Stimulated activated CD8-positive, alpha-beta memory T cell treated with anti-CD3 and anti-CD28 coated beads, Interleukin-2, amount 100 ng/mL, for 1 hour (primary cell): ENCODE measurements around the gene ESYT1.
A peak's percentile ranks its signal among the peaks of the same experiment; 100 is the strongest.

ENCODE experiments used
- DNase-seq, 2 donors: peaks; one replicate each; pipeline ENCODE4 v3.0.0-alpha.2; 2020; ENCODE audit warnings: low read depth in 2 of 2

ESYT1 gene

DNA sequence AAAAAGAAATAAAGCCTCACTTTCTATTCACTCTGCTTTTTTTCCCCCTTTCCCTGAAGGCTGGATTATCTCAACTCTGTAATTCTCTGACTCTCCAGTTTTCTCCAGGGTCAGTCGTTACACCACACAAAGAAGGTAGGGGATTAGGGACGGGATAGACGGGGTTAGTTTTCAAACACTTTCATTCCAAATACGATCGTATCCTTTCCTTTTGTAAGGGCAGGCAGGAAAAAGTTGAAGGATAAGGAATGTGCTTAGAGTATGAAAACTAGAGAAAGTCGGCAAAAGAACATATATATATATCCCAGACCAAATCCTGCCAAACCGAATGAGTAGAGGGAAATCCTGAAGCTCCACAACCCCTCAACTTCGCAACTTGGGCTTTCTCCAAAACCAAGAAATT lies 581 bp upstream of the ESYT1 start:
- no peak for DNase-seq

DNA sequence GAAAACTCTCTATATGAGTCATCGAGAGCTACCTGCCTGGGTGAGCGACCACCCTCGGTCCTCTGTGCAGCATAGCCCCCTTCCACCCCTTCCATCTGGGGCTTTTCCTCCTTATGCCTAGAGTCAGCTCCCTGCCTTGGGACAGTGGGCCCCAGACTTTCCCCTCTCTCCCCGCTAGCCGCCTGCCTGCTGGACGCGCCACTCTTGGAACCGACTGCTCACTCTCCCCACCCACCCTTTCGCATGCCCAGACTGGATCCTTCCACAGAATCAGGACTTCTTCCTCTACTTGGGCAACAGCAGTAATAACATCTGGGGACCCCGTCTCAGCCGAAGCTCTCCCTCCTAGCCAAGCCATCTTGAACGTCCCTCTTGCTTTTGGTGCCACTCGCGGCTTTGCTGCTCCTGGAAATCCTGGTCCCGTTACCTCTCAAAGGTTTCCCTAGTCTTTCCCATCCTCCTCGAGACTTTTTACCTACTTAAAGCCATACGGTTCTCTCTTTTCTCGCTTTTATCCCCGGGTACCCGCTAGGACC lies 671 bp downstream of the ESYT1 start:
- no peak for DNase-seq

DNA sequence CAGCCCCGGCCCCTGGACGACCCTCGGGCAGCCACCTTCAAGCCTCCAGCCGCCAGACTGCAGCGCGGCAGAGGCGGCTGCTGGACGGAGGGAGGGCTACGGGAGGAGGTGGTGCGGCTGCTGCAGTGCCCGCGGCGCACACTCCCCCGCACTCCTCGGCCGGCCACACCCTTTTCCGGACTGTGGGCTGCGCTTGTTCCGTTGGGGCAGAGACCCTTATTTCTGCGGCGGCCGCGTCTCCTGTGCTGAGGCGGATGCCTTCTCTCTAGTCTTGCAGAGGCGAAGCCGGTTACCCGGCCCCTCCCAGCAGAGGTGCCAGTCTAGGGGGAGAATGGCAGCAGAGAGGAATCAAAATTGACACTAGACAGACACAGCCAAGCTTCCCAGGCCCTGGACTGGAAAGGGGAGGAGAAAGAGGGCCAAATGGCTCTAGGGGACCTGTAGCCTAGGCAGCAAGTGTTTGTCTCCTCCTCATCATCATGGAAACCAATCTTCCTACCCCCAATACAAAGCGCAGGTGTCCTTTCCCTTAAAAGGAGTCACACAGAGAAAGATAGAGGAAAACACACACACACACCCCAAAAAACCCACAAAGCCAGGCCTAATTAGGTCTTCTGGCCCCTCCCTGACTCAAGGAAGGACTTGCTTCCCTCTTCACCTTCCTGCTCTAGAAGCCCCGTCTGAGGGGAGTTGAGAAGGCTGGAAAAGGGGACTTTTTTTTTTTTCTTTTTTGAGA lies 1.3 kb downstream of the ESYT1 start:
- DNase-seq = peak in 1 of 2 donors; percentile 68

DNA sequence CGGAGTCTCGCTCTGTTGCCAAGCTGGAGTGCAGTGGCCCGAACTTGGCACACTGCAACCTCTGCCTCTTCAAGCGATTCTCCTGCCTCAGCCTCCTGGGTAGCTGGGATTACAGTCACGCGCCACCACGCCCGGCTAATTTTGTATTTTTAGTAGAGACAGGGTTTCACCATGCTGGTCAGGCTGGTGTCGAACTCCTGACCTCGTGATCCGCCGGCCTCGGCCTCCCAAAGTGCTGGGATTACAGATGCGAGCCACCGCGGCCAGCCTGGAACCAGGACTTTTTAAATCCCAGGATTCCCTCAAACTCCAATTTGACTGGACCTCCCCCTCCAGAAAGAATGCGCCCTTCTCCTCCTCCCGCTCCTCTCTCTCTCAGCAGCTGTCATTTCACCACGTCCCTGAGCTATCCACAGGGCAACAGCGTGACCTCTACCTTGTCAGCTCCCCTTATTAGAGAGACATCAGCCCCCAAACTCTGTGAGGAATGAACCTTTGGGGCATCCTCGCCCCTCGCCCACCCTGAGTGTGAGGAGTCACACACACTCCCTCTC lies 2.0 kb downstream of the ESYT1 start:
- DNase-seq = no peak

DNA sequence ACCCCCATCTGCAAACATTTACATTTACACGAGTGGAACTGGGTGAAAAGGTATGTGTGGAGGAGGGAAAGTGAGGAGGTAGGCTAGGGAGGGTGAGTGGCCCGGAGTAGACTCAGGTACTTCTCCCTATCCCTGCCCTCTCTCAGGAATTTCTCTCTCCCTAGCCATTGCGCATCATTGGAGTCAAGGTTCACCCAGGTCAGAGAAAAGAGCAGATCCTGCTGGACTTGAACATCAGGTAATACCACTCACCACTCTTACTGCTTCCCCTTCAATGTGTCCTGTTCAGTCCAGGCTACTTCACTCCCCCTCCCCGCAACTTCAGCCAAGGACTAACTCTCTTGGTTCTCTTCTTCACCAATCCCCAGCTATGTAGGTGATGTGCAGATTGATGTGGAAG lies 2.8 kb downstream of the ESYT1 start:
- no peak for DNase-seq

DNA sequence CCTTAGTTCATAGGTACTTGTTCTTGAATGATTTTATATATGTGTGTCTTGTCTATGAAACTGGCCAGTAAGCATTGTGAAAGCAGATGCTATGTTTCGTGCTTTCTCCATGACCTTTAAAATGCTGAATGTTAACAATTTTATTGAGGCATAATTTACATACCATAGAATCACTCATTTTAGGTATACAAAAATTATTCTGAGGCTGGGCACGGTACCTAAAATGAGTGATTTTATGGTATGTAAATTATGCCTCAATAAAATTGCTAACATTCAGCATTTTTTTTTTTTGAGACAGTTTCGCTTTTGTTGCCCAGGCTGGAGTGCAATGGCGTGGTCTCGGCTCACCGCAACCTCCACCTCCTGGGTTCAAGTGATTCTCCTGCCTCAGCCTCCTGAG lies 6.8 kb downstream of the ESYT1 start:
- no peak for DNase-seq

DNA sequence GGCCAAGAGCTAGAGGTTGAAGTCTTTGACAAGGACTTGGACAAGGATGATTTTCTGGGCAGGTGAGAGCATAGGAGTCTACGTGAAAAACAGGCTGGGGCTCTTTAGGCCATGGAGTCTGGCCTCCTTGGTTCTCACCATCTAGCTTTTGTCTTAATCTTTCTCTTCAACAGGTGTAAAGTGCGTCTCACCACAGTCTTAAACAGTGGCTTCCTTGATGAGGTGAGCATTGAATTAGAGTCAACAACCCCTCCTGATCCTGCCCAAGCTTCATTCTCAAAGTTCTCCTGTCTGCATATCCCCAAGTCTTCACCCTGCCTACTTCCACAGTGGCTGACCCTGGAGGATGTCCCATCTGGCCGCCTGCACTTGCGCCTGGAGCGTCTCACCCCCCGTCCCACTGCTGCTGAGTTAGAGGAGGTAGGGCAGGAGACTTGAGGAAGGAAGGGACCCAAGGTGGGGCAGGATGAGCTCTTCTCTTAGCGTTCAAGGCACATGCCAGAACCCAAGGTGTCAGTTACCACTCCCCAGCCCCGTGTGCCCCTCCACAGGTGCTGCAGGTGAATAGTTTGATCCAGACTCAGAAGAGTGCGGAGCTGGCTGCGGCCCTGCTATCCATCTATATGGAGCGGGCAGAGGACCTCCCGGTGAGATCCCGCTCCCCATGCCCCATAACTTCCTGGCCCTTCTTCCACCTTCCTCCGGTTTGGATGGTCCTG lies 9.9 kb downstream of the ESYT1 start:
- no peak for DNase-seq

DNA sequence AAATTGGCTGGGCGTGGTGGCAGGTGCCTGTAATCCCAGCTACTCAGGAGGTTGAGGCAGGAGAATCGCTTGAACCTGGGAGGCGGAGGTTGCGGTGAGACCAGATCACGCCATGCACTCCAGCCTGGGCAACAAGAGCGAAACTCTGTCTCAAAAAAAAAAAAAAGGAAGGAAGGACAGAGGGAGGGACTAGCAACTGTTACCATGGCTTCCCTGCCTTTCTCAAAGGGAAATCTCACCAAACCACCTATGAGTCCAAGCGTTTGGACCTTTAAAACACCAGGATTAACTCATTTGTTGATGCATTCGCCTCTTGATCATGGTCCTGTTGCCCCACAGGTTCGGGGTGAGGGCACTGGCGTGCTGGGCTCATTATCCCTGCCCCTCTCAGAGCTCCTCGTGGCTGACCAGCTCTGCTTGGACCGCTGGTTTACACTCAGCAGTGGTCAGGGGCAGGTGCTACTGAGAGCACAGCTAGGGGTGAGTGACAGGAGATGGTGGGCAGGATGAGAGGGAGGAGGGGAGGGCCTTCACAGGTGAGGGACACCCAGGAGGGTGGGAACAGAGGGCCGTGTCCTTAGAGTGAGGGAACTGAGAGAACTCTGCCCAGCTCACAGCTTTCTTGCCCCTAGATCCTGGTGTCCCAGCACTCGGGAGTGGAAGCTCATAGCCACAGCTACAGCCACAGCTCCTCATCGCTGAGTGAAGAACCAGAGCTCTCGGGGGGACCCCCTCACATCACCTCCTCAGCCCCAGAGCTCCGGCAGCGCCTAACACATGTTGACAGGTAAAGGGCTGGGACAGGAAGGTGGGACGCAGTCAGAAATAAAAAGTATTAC lies 14.1 kb downstream of the ESYT1 start:
- DNase-seq = no peak

DNA sequence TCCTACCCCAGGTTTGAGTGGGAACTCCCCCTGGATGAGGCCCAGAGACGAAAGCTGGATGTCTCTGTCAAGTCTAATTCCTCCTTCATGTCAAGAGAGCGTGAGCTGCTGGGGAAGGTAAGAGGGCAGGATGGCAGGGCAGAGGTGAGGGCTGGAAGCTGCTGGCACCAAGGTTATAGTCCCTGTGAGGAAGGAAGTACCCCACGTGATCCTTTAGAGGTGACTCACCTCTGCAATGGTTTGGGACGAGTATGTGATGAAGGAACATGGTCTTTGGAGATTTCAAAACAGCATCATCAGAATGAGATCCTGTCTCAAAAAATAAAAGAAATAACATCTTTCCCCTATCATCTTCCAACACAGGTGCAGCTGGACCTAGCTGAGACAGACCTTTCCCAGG lies 15.2 kb downstream of the ESYT1 start:
- DNase-seq = no peak

DNA sequence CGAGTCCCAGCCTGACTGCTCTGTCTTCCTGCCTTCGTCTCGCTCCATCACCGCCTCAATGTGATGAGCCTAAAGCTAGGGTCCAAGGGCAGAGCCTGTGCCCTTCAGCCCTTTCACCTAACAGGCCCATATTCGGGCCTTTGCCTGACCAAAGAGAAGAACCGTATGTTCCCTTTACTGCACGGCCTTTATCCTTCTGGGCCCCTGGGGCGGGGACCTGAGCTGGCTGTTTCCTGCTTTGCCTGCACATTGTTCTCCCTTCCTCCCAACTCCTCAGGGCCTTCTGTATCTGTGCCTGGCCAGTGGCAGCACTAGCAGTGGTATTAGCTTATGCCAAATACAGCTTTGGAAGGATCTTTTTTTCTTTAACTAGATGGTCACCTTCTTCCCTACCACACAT lies 15.8 kb downstream of the ESYT1 start:
- no peak for DNase-seq

DNA sequence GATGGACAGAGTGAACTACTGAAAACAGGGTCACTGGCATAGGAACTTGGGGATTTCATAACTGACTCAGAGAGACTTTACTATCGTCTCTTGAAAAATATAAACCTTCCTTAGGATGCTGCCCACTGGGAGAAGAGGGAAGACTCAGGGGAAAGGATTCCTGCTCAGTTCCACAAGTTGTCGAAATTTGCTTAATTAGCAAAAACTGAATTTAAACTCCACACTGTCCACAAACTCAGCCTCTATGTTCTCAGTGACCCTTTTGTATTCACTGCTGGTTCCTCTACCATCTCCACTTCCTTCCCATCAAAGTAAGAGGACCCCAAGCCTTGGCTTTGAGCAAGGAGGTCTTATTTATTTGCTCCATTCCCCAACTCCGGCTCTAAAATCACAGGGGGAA lies 17.1 kb downstream of the ESYT1 start:
- DNase-seq = no peak

DNA sequence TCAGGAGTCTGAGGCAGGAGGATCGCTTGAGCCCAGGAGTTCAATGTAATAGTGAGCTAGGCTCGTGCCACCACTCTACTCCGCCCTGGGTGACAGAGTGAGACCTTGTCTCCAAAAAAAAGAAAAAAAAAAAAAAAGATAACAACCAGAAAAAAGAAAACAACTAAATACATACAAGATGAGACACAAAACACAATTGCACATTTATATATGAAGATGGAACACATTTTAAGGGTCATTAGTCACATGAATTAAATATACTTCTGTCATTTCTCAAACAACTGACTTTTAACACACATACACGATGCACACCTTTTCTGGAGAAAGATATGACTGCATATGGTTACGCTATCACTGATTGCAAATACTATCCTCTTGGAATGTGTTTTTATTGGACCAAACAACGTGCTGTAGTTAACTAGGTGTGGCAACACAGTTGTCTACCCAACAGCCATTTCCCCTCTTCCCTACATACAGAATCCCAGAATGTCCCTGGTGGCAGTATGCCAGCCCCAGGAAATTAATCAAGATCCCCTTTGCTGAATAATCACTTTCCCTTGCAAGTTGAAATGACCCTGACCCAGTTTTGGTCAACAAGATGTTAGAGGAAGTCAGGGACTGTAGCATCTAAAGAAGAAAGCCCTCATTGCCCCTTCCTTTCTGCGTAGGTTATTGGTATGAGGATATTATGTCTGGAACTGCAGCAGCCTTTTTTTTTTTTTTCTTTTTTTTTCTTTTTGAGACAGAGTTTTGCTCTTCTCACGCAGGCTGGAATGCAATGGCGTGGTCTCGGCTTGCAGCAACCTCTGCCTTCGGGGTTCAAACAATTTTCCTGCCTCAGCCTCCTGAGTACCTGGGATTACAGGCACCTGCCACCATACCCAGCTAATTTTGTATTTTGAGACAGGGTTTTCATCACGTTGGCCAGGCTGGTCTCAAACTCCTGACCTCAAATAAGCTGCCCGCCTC lies 18.7 kb downstream of the ESYT1 start:
- DNase-seq = no peak

DNA sequence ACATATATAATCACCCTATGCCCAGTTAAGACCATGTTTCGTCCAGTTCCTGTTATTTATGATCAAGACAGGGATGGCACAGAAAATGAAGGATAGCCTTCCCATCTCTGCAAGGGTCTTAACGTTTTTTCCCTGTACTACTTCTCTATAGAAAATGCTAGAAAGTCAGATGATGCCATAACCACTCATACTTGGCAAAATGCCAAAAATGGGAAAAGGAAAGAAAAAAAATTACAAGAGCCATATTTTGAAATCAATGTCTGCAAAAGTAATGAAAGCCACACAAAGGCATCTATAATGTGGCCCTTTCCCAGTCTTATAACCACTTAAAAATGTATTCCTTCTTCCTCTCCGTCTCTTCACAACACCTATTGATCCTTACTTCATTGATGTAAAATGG lies 22.5 kb downstream of the ESYT1 start:
- DNase-seq = no peak

DNA sequence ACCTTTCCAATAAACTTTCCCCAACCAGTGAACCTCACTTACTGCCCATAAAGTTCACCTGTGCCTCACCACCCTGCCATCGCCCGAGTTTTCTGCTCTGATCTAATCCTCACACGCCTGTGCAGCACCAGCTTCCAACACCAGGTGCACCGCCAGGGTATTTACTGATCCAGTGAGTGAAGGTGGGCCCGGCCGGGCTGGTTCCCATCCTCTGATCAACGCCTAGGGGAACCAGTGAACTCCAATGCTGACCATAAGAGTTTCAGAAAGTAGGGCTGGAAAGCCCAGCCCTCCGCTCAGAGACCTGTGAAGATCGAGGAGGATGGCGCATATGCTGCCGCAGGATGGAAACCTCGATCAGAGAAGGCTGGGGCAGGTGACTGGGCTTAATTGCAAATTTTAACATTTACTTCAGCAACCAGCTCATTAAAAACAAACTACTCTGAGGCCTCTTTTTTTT lies 23.6 kb downstream of the ESYT1 start:
- peak; percentile 33 to 48 for DNase-seq

DNA sequence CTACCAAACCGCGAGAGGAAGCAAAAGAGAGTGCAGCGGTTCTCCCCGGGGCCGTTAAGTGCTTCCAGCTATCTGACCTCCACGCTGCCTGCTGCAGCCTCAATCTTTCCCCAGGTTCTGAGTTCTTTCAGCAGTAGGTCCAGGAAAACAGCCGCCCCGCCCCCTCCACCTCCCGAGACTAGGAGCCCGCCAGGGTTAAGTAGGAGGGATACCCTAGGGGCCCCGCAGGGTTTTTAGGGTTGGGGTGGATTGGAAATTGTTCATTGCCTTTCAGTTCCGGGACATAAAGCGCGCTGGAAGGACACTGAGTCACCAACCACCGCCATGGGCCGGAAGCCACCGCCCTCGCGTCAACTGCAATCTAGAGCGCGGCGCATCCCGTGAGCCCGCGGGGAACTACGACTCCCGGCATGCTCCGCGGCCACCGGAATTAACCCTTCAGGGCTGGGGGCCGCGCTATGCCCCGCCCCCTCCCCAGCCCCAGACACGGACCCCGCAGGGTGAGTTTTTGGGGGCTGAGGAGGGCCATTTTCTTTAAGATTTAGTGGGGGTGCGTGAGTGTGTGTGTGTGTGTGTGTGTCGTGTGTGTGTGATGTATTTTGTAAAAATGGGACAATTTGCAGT lies 24.2 kb downstream of the ESYT1 start, which contains the start of gene MYL6B:
TSS of gene MYL6B (plus strand) at position 456 of the 624 bp plus-strand sequence. CDS start 1,332 bp downstream, outside the sequence.
- DNase-seq = peak; percentile 84 to 89

DNA sequence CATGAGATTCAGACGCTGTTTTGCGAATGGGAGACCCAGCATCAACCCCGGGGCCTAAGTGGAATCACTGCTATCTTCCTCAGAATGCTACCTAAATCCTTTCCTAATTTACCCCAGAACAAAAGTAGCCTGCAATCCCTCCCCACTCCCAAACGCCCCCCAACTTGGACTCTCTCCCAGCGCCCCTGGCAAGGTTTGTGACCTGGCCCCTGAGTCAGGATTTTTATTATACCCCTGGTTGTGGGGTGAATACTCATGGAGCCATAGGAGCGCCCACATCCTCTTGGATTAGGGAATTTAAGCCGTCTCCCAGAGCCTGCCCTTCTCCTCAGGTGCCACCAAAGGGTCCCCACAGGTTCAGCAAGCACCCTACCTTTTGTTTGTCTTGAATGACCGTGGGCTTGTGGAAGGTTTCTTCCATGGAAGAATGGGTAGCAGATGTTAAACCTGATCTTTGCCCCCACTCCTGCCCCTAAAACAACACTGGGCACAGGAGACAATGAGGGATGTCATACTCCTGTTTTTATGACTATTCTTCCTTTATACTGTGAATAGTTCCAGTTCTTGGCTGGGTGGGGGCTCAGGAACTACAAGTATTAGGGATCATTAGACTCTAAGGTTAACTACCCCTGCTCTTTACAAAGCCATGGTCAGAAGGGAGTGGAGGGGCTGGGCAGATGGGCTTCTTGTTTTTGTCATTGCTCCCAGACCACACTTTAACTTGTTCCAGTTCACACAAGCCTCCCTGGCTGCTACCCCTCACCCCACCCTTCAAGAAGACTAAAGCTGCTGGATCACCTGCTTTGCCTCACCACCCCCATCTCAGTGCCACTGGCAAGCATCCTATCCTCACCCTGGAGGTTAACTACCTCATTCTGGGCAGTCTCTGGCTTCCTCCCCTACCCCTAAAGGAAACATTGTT lies 24.9 kb downstream of the ESYT1 start:
- no peak for DNase-seq

DNA sequence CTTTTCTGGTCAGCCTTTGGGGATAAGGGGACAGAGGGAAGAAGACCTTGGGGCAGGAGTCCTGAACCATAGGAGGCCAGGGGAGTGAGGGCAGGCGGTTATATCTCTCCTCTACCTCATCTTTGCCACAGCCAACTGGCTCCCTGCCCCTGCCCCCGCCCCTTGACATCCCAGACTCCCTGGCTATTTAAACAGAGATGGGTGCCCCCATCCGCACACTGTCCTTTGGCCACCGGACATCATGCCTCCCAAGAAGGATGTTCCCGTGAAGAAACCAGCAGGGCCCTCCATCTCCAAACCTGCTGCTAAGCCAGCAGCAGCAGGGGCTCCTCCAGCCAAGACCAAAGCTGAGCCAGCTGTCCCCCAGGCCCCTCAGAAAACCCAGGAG lies 25.6 kb downstream of the ESYT1 start:
- no peak for DNase-seq

DNA sequence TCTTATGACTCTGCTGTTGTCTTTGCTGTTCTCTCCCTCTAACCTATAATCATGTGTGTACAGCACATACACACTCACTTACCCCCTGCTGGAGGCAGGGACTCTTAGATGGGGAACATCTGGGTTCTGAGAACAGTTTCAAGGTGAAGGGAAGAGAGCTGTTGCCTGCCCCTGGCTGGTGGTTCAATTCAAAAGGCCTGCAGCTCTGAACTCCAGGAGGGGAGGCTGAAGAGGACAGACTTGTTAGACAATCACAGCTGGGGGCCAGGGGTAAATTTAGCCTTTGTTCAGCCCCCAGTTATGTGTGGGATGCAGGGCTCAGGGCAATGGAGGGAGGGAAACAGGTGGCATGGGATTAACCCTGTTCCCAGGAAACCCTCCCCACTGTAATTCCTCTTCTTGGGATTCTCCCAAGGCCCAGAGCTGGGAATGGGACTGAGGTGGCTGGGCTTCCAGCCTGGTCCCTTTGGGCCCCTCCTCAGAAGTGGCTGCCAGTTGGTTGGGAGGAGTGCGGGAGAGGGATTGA lies 26.2 kb downstream of the ESYT1 start:
- no peak for DNase-seq

DNA sequence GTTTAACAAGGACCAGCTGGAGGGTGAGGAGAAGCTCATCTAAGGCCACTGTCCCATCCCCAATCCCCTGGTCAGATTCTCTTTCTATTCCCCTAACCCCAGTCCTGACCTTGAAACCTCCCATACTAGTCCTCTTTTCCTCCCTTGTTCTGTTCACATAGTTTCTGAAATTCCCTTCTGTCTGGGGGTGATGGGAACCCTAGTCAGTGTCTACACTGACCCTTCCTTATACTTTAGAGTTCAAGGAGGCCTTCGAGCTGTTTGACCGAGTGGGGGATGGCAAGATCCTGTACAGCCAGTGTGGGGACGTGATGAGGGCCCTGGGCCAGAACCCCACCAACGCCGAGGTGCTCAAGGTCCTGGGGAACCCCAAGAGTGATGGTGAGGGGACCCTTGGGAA lies 26.8 kb downstream of the ESYT1 start:
- DNase-seq = no peak
